Activated CD4-positive, alpha-beta memory T cell treated with anti-CD3 and anti-CD28 coated beads, Interleukin-2, amount 10 ng/mL, durations not matched to agents 7 days and 5 days (primary cell): ENCODE data around the gene RCBTB2. TPM values are rescaled to one million over a fixed set of nuclear protein-coding genes. Genes with fewer than 3 reads are reported as not detected.
A peak's percentile ranks its signal among the peaks of the same experiment; 100 is the strongest.

Experiments
- CTCF ChIA-PET: fragments of 350-600 bp; sonication (Branson Sonifier 250); formaldehyde crosslinking; loops from one replicate; lab custom pipeline; 2021; ENCODE audit warnings: antibody characterized with exemption, inconsistent platforms; lab: Charles Lee
- POLR2A ChIA-PET: fragments of 350-600 bp; sonication (Branson Sonifier 250); formaldehyde crosslinking; loops from one replicate; lab custom pipeline; 2021; ENCODE audit warnings: antibody characterized with exemption; lab: Charles Lee
- DNase-seq: peaks from one replicate; pipeline ENCODE4 v3.0.0-alpha.2; 2020
- H3K27ac Mint-ChIP-seq: one replicate; pipeline ENCODE4 v1.8.0; 2021; ENCODE audit warnings: mild to moderate bottlenecking, mixed read lengths
- H3K27me3 Mint-ChIP-seq: one replicate; pipeline ENCODE4 v1.8.0; 2021; ENCODE audit warnings: mixed read lengths
- H3K36me3 Mint-ChIP-seq: one replicate; pipeline ENCODE4 v1.8.0; 2021; ENCODE audit warnings: low read depth, mixed read lengths
- H3K4me1 Mint-ChIP-seq: one replicate; pipeline ENCODE4 v1.8.0; 2021; ENCODE audit warnings: mixed read lengths
- H3K4me3 Mint-ChIP-seq: one replicate; pipeline ENCODE4 v1.8.0; 2021; ENCODE audit warnings: mild to moderate bottlenecking, mixed read lengths
- H3K9me3 Mint-ChIP-seq: one replicate; pipeline ENCODE4 v1.8.0; 2021; ENCODE audit warnings: mixed read lengths
- total RNA-seq, 2 experiments: library from RNA; stranded (reverse); gene quantifications; one replicate each; pipeline ENCODE4 v1.2.3, GENCODE V29; 2021

Gene RCBTB2
- total RNA-seq, 2 experiments from 2014 or later: 35.6 TPM

DNA sequence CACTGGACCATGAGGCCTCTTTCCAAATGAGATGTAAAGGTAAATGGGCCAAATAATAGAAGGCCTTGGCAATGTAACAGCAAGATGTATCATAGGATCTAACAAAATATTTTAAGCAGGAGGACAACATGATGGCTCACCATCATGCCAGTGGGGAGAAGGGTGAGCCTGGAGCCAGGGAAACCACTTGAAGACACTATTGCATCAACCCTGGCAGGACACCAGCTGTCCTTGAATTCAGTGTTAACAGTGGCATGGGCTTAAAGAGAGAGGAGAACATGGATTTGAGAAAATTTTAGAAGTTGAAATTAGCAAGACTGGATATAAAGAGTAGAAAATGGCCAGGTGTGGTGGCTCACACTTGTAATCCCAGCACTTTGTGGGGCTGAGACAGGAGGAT lies 6.7 kb upstream of the RCBTB2 start:
- no peak for DNase-seq
- Mint-ChIP-seq H3K27me3 (no peaks in the 10 kb centered on the region), H3K4me3 (no peak overlapping the region), H3K9me3 (peaks cover 7% of the 10 kb centered on the region), H3K27ac (no peak overlapping the region), H3K4me1 (peaks cover 8% of the 10 kb centered on the region), H3K36me3 (peaks cover 33% of the 10 kb centered on the region)
- CTCF ChIA-PET: interaction anchor here (0.5 kb wide), 1 partner anchor 24 kb away, joined by 3 read pairs; no protein-coding TSS in a partner anchor
- POLR2A ChIA-PET: no interaction called here

GRCh38 chr13:48536621-48537250 lies 3.9 kb upstream of the RCBTB2 start:
- peaks cover 20% of the 10 kb centered on the region for H3K4me1 Mint-ChIP-seq
- no peak overlapping the region for H3K27ac Mint-ChIP-seq
- peaks cover 7% of the 10 kb centered on the region for H3K9me3 Mint-ChIP-seq
- H3K4me3 Mint-ChIP-seq: no peak overlapping the region
- ChIA-PET CTCF (no interaction called here), POLR2A (interaction anchor here (0.6 to 9.1 kb wide), 3 partner anchors 15 to 543 kb away, joined by 3 to 134 read pairs (median 3); no protein-coding TSS in a partner anchor)
- DNase-seq: no peak
- no peaks in the 10 kb centered on the region for H3K27me3 Mint-ChIP-seq
- H3K36me3 Mint-ChIP-seq: peaks cover 39% of the 10 kb centered on the region

DNA sequence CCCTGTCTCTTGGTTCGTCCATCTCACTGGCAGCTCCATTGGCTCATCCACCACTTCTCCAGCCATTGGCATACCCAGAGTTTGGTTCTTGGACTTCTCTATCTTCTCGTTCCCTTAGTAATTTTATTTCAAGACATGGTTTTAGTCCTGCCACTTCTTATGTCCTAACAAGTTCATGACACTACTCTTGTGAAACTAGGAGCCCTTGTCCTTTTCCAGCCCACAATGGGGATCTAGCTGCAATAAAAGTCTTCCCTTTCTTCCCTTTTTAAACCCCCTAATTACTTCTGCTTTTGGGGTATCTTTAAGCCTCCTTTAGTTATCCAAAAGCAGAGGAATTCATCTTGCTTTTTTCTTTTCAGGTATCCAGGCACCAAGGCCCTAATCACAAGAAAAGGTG lies 2.9 kb upstream of the RCBTB2 start:
- Mint-ChIP-seq H3K27ac (no peak overlapping the region), H3K36me3 (peaks cover 45% of the 10 kb centered on the region), H3K27me3 (no peaks in the 10 kb centered on the region), H3K9me3 (peaks cover 7% of the 10 kb centered on the region), H3K4me1 (peaks cover 30% of the 10 kb centered on the region), H3K4me3 (no peak overlapping the region)
- ChIA-PET POLR2A (interaction anchor here (1.0 to 9.1 kb wide), 2 partner anchors 10 to 26 kb away, joined by 3 to 134 read pairs; no protein-coding TSS in a partner anchor), CTCF (interaction anchor here (0.6 kb wide), 1 partner anchor 16 kb away, joined by 4 read pairs; no protein-coding TSS in a partner anchor)
- DNase-seq: no peak

DNA sequence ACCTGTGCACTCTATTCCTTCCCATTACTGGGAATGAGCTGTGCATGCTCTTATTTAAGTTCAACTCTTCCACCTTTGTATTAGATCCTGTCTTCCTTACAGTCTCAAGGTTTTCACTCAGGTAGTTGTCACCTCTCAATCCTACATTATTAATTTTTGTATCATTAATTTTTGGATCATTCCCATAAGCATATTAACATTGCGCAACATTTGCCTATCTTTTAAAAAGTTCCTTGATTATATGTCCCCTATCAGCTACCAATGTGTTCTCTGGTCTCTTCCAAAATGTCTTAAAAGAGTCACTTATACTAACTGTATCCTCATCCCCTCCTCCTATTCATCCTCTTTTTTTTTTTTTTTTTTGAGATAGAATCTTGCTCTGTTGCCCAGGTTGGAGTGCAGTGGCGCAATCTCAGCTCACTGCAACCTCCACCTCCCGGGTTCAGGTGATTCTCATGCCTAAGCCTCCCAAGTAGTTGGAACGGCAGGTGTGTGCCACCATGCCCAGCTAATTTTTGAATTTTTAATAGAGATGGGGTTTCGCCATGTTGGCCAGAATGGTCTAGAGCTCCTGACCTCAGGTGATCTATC lies 2.1 kb upstream of the RCBTB2 start:
- Mint-ChIP-seq H3K9me3 (peaks cover 7% of the 10 kb centered on the region), H3K4me3 (no peak overlapping the region), H3K36me3 (peaks cover 49% of the 10 kb centered on the region), H3K27ac (no peak overlapping the region), H3K27me3 (no peaks in the 10 kb centered on the region), H3K4me1 (peaks cover 38% of the 10 kb centered on the region)
- CTCF ChIA-PET: interaction anchor here (0.6 to 1.8 kb wide), 4 partner anchors 17 to 106 kb away, joined by 3 to 7 read pairs (median 4); no protein-coding TSS in a partner anchor
- DNase-seq: no peak
- POLR2A ChIA-PET: interaction anchor here (0.9 to 9.1 kb wide), 6 partner anchors 11 to 299 kb away, joined by 3 to 134 read pairs (median 8); partner anchors contain the start of gene LPAR6

DNA sequence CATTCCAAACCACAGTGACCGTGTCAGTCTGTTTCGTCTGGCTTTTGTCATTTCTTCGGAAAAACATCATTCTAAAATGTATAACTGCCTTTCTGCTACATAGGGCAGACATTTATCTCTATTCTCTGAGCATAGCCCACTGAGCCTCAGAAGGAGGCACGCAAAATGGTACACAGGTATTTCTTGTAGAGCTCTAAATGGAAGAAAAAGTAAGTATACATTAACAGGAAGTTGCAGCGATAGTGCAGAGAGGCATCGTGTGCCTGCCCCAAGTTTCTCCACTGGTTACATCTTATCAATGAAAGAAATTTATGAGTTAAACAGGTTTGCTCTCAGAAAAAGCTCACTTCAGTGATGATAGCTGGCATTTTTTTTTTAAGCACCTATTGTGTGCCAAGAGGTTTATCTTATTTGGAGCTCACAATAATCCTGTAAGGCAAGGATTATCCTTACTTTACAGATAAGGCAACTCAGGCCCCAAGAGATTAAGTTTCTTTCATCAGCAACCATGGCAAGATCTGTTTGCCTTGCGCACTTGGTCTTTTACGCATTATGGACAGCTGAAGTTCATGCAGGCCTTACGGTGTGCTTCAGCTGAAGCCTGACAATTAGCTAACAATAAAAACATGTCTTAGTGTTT lies 1.2 kb upstream of the RCBTB2 start:
- no peak for DNase-seq
- H3K4me1 Mint-ChIP-seq: peaks cover 43% of the 10 kb centered on the region
- peaks cover 7% of the 10 kb centered on the region for H3K9me3 Mint-ChIP-seq
- peak overlapping the region; percentile 93 for H3K4me3 Mint-ChIP-seq
- no peaks in the 10 kb centered on the region for H3K27me3 Mint-ChIP-seq
- peaks cover 47% of the 10 kb centered on the region for H3K36me3 Mint-ChIP-seq
- peak overlapping the region; percentile 95 for H3K27ac Mint-ChIP-seq
- POLR2A ChIA-PET: interaction anchor here (0.9 to 10.4 kb wide), 15 partner anchors 11 to 301 kb away, joined by 3 to 204 read pairs (median 6); partner anchors contain the start of genes ITM2B and LPAR6
- CTCF ChIA-PET: interaction anchor here (0.6 to 2.7 kb wide), 9 partner anchors 9 to 201 kb away, joined by 3 to 29 read pairs (median 4); no protein-coding TSS in a partner anchor

DNA sequence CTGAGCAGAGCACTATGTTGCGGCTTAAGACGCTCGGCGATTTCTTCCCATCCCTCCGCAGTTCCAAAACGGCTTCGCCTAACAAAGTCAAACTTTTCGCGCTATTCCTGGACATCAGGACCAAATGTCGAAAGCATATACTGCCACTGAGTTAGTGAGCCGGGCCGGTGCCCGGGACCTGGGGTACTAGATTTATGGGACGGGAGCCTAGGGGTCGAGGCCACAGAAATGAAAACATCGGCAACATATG lies 699 bp downstream of the RCBTB2 start:
- H3K27ac Mint-ChIP-seq: peak overlapping the region; percentile 95

DNA sequence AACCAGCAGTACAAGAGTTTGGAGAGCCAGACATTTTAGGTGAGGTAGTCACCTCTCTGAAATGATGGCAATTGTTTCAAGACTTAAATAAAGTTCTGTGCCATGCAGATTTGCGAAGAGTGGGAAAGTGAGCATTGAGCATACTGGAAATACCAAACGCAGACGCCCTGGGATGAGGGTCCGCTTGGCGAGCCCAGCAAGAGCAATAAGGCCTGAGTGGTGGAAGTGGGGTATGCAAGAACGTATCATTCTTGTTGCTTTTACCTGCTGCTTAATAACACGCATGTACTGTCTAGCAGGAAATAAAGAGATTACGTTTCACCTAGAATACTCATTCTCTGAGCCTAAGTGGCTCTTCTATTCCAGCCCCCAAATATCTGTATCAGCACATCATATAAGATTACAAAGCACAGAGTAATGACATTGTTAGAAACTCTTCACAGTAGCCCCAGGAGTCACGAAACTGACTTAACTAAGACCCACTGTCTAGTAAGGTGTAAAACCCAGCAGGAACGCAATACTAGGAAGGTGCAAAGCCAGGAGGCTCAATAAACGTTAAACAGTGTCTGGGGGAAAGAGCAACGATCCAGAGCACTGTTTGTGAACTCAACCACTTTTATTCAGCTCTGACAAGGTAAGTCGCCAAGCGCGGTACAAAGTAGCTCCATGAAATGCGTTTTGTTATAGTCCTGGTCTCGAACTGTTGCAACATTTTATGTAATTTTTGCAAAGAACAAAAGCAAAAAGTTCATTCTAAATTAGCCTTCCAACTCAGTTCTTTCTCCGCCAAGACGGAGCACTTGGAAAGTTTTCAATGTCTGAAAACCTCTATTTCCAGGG lies 1.2 kb downstream of the RCBTB2 start:
- H3K27ac Mint-ChIP-seq: peak overlapping the region; percentile 95
- peaks cover 57% of the 10 kb centered on the region for H3K4me1 Mint-ChIP-seq
- CTCF ChIA-PET: interaction anchor here (1.2 to 2.7 kb wide), 9 partner anchors 16 to 228 kb away, joined by 3 to 29 read pairs (median 4); partner anchors contain the start of gene RB1
- POLR2A ChIA-PET: interaction anchor here (1.1 to 10.4 kb wide), 19 partner anchors 9 to 444 kb away, joined by 3 to 204 read pairs (median 9); partner anchors contain the start of genes FNDC3A and LPAR6
- peak; percentile 28 for DNase-seq
- H3K36me3 Mint-ChIP-seq: peaks cover 37% of the 10 kb centered on the region
- H3K27me3 Mint-ChIP-seq: no peaks in the 10 kb centered on the region
- H3K4me3 Mint-ChIP-seq: peak overlapping the region; percentile 93
- H3K9me3 Mint-ChIP-seq: peaks cover 3% of the 10 kb centered on the region

More for the DNA sequence above, 699 bp downstream of the RCBTB2 start:
- Mint-ChIP-seq H3K36me3 (peaks cover 37% of the 10 kb centered on the region), H3K4me3 (peak overlapping the region; percentile 93), H3K27me3 (no peaks in the 10 kb centered on the region), H3K4me1 (peaks cover 57% of the 10 kb centered on the region), H3K9me3 (peaks cover 3% of the 10 kb centered on the region)
- ChIA-PET POLR2A (interaction anchor here (0.6 to 10.4 kb wide), 36 partner anchors 10 to 715 kb away, joined by 3 to 204 read pairs (median 5); partner anchors contain the start of genes CDADC1, FNDC3A, ITM2B and LPAR6), CTCF (interaction anchor here (0.7 to 2.7 kb wide), 11 partner anchors 10 to 229 kb away, joined by 3 to 29 read pairs (median 4); partner anchors contain the start of gene RB1)
- no peak for DNase-seq

GRCh38 chr13:48530833-48531232 lies 2.0 kb downstream of the RCBTB2 start:
- no peaks in the 10 kb centered on the region for H3K27me3 Mint-ChIP-seq
- ChIA-PET POLR2A (interaction anchor here (0.8 to 10.4 kb wide), 6 partner anchors 9 to 118 kb away, joined by 3 to 204 read pairs (median 6); partner anchors contain the start of gene LPAR6), CTCF (interaction anchor here (1.3 to 2.2 kb wide), 3 partner anchors 22 to 49 kb away, joined by 3 to 4 read pairs (median 3); no protein-coding TSS in a partner anchor)
- peaks cover 36% of the 10 kb centered on the region for H3K36me3 Mint-ChIP-seq
- peaks cover 3% of the 10 kb centered on the region for H3K9me3 Mint-ChIP-seq
- peak overlapping the region; percentile 95 for H3K27ac Mint-ChIP-seq
- no peak for DNase-seq
- peak overlapping the region; percentile 93 for H3K4me3 Mint-ChIP-seq
- peaks cover 64% of the 10 kb centered on the region for H3K4me1 Mint-ChIP-seq

DNA sequence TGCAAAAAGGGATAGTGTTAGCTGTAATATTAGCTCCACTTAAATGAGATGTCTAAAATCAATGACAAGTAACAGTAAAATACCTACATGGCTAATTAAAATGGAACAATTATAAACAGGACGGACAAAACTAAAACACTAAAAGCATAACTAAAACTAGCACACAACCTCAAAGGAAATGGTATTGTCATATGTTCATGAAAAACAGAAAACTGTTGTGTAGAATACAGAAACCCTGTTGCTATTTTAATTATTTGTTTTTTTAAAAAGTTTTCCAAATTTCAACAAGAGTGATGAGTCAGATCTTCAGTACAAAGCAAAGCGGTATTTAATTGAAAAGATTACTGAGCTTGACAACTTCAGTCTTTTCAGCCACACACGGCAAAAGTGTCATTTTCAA lies 4.2 kb downstream of the RCBTB2 start:
- POLR2A ChIA-PET: interaction anchor here (1.0 to 10.4 kb wide), 5 partner anchors 17 to 116 kb away, joined by 3 to 204 read pairs (median 9); no protein-coding TSS in a partner anchor
- Mint-ChIP-seq H3K4me3 (no peak overlapping the region), H3K27ac (no peak overlapping the region), H3K9me3 (no peaks in the 10 kb centered on the region), H3K36me3 (peaks cover 29% of the 10 kb centered on the region), H3K27me3 (peaks cover 1% of the 10 kb centered on the region), H3K4me1 (peaks cover 63% of the 10 kb centered on the region)
- CTCF ChIA-PET: interaction anchor here (1.1 to 1.2 kb wide), 2 partner anchors 33 to 52 kb away, joined by 3 to 4 read pairs; no protein-coding TSS in a partner anchor
- no peak for DNase-seq

DNA sequence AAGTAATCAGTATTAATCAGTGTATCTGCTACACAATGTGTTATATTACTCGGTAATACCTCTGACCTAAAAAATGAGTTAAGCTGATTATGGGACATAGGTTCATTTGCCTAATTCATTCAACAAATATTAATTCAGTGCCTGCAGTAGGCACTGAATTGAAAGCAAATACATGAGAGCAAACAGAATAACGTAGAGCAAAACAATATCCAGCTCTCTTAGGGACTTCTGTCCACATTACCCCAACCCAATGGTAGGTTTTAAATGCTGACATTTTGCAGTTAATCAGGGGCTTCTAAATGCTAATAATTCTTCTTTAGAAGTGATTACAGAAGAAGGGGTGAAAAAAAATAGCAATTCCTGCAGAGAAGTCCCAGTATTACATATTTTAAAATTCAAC lies 4.9 kb downstream of the RCBTB2 start:
- H3K4me1 Mint-ChIP-seq: peaks cover 57% of the 10 kb centered on the region

DNA sequence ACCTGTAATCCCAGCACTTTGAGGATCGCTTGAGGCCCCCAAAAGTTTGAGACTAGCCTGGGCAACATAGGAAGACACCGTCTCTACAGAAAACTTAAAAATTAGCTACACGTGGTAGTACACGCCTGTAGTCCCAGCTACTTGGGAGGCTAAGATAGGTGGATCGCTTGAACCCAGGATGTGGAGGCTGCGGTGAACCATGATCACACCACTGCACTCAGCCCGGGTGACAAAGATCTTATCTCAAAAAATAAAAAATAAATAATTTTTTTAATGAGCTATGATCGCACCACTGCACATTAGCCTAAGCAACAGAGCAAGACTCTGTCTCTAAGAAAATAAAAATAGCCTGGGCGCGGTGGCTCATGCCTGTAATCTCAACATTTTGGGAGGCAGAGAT lies 6.6 kb downstream of the RCBTB2 start:
- H3K36me3 Mint-ChIP-seq: peaks cover 34% of the 10 kb centered on the region
- H3K4me3 Mint-ChIP-seq: no peak overlapping the region
- peaks cover 1% of the 10 kb centered on the region for H3K27me3 Mint-ChIP-seq
- POLR2A ChIA-PET: interaction anchor here (0.9 to 10.4 kb wide), 6 partner anchors 9 to 471 kb away, joined by 3 to 204 read pairs (median 5); partner anchors contain the start of gene LPAR6
- H3K4me1 Mint-ChIP-seq: peaks cover 52% of the 10 kb centered on the region
- CTCF ChIA-PET: interaction anchor here (1.7 kb wide), 1 partner anchor 54 kb away, joined by 9 read pairs; no protein-coding TSS in a partner anchor
- peak overlapping the region; percentile 29 for H3K27ac Mint-ChIP-seq
- DNase-seq: peak; percentile 57
- H3K9me3 Mint-ChIP-seq: no peaks in the 10 kb centered on the region

More for the DNA sequence above, 4.9 kb downstream of the RCBTB2 start:
- Mint-ChIP-seq H3K27ac (no peak overlapping the region), H3K4me3 (no peak overlapping the region), H3K36me3 (peaks cover 36% of the 10 kb centered on the region), H3K27me3 (peaks cover 1% of the 10 kb centered on the region), H3K9me3 (no peaks in the 10 kb centered on the region)
- ChIA-PET CTCF (interaction anchor here (1.1 to 1.2 kb wide), 2 partner anchors 32 to 52 kb away, joined by 3 to 4 read pairs; no protein-coding TSS in a partner anchor), POLR2A (interaction anchor here (1.1 to 10.4 kb wide), 5 partner anchors 17 to 490 kb away, joined by 3 to 204 read pairs (median 9); partner anchors contain the start of gene NUDT15)
- no peak for DNase-seq
